BE2C (cell line): ENCODE results near the gene TMEM242.

ENCODE experiments used
- DNase-seq: peaks from one replicate; pipeline ENCODE4 v3.0.0-alpha.2; 2020
- H3K27me3 ChIP-seq: fragments of 250-450 bp; sonication (Bioruptor Pico); 2 replicates; pipeline ENCODE4 v1.5.1; 2020; ENCODE audit warnings: mild to moderate bottlenecking
- H3K36me3 ChIP-seq: fragments of 250-450 bp; sonication (Bioruptor Pico); 2 replicates; pipeline ENCODE4 v1.5.1; 2020; ENCODE audit warnings: mild to moderate bottlenecking
- H3K4me1 ChIP-seq: fragments of 250-450 bp; sonication (Bioruptor Pico); 2 replicates; pipeline ENCODE4 v1.5.1; 2020
- H3K4me3 ChIP-seq: 2 replicates; pipeline ENCODE4 v1.5.1; 2011; ENCODE audit warnings: low read depth, low read length
- H3K9me3 ChIP-seq: fragments of 250-450 bp; sonication (Bioruptor Pico); 2 replicates; pipeline ENCODE4 v1.5.1; 2020
- CTCF ChIP-seq: IDR thresholded peaks from 2 replicates; pipeline ENCODE4 v1.5.1; 2012; ENCODE audit warnings: mild to moderate bottlenecking, low read depth, low read length

Gene TMEM242

GRCh38 chr6:157307661-157308060 lies 15.7 kb downstream of the TMEM242 start:
- TF ChIP-seq CTCF = no peak
- H3K9me3 ChIP-seq = no peaks in the 10 kb centered on the region
- DNase-seq = no peak
- no peaks in the 10 kb centered on the region for H3K36me3 ChIP-seq
- H3K4me3 ChIP-seq = no peak overlapping the region
- H3K4me1 ChIP-seq = peaks cover 9% of the 10 kb centered on the region
- no peaks in the 10 kb centered on the region for H3K27me3 ChIP-seq

DNA sequence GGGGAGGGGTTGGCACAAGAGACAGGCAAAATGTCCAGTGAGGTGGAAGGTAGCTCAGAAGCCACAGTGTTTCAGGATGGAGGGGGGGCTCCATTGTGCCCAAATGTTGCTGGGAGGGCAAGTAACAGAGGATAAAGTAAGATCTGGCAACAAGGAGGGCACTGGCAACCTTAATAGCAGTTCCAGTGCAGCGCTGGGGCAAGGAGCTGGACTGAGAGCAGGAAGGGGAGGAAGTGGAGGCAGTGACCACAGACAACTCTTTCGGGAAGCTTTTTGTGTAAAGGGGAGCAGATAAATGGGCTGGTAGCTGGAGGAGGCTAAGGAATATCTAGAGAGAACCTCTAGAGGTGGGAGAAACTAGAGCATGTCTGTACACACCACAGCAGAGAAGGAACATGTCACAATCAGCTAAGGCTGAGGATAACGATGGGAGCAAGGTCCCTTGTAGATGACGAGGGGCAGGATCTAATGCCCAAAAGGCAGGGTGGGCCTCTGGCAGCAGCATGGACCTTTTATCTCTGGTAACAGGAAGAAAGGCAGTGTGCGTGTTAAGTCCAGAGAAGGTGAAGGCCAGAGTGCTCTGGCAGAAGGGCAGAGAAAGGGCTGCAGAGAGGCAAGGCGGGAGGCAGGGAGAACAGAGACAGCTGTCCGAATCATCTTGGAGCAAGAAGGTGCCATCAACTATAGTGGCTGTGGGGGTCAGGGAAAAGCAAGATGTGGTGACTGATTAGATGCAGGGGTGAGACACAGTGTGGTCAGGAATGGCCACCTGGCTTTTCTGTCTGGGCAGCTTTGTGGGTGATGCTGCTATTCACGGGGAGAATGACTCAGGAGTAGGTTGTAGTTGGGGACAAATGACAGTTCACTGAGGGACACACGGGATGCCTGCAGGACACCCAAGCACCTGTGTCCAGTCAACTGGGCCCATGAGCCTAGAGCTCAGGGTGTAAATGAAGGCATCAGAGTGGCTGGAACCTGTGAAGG lies 17.4 kb downstream of the TMEM242 start:
- Histone ChIP-seq H3K4me1 (peaks cover 9% of the 10 kb centered on the region), H3K9me3 (no peaks in the 10 kb centered on the region), H3K4me3 (no peak overlapping the region), H3K36me3 (no peaks in the 10 kb centered on the region), H3K27me3 (no peaks in the 10 kb centered on the region)
- no peak for TF ChIP-seq CTCF
- DNase-seq = no peak

GRCh38 chr6:157304899-157305663 lies 18.2 kb downstream of the TMEM242 start:
- TF ChIP-seq CTCF = no peak
- H3K4me3 ChIP-seq = no peak overlapping the region
- no peaks in the 10 kb centered on the region for H3K27me3 ChIP-seq
- peaks cover 9% of the 10 kb centered on the region for H3K4me1 ChIP-seq
- H3K36me3 ChIP-seq = no peaks in the 10 kb centered on the region
- no peak for DNase-seq
- no peaks in the 10 kb centered on the region for H3K9me3 ChIP-seq

DNA sequence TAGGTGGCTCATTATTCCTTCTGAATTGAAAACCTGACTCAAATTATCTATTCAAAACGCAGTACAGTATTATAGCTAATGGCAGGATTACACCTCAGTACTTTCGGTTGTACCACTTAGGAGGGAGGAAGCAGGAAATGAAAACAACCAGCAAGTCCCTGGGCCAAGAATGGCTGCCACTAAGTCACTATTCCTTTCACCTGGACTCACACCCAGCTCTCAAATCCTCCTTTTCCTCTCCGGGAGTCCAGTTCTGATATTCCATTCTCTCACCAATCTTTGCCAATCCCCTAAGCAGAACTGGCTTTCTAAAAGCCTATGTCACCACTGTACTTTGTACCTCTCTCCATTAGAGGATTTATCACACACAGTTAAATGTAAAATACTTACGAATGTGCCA lies 20.6 kb downstream of the TMEM242 start:
- H3K4me1 ChIP-seq = peaks cover 4% of the 10 kb centered on the region
- H3K27me3 ChIP-seq = no peaks in the 10 kb centered on the region
- H3K36me3 ChIP-seq = peaks cover 3% of the 10 kb centered on the region; the same call in 1 of the 2 replicates
- no peaks in the 10 kb centered on the region for H3K9me3 ChIP-seq
- TF ChIP-seq CTCF = no peak
- no peak overlapping the region for H3K4me3 ChIP-seq
- DNase-seq = no peak

DNA sequence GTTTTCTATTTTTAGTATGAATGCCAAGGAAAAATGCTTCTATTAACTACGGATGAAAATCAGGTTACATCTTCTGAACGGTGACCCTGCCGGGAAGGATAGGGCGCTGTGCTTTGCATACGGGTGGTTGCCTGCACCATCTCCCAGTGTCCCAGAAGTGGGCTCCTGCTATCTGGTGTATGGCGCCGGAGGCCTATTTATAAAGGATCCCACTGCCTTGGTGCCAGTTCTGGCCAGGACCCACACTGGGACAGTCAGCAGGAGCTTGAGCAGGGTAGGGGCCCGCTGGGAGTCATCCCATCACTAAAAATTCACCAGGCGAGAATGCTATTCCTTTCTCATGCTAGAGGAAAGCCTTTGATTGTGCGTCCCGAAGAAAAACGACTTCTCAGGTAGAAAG lies 22.9 kb downstream of the TMEM242 start:
- Histone ChIP-seq H3K4me1 (no peaks in the 10 kb centered on the region; the same call in 1 of the 2 replicates), H3K36me3 (peaks cover 3% of the 10 kb centered on the region; the same call in 1 of the 2 replicates), H3K9me3 (no peaks in the 10 kb centered on the region), H3K27me3 (no peaks in the 10 kb centered on the region), H3K4me3 (no peak overlapping the region)
- TF ChIP-seq CTCF = no peak
- DNase-seq = no peak
